Vagina (tissue), 2 donors: ENCODE measurements around the gene NDUFB8.

Source experiments
- CTCF ChIP-seq, 3 experiments: fragments of 450-650 bp in 2 of 3; fragments of 200-600 bp in 1 of 3; sonication (generic) in 1 of 3; IDR thresholded peaks; one replicate each; pipeline ENCODE4 v1.5.1; 2017 to 2019; ENCODE audit warnings: antibody characterized with exemption in 3 of 3, mild to moderate bottlenecking in 2 of 3, moderate library complexity in 2 of 3
- POLR2A ChIP-seq, 2 donors: fragments of 450-650 bp; IDR thresholded peaks; one replicate each; pipeline ENCODE4 v1.6.1; 2017; ENCODE audit warnings: antibody characterized with exemption in 2 of 2, mild to moderate bottlenecking in 2 of 2, moderate library complexity in 2 of 2
- POLR2AphosphoS5 ChIP-seq, 2 donors: sonication (generic); formaldehyde crosslinking; IDR thresholded peaks; one replicate each; pipeline ENCODE4 v1.9.0; 2017; ENCODE audit warnings: antibody characterized with exemption in 2 of 2, mild to moderate bottlenecking in 2 of 2, low read depth in 1 of 2; ENCODE audit not compliant: insufficient read depth in 1 of 2

- TF ChIP-seq POLR2A (IDR thresholded peaks at IDR 0.05), result no peak
- TF ChIP-seq CTCF (IDR thresholded peaks at IDR 0.05), result no peak
- TF ChIP-seq POLR2AphosphoS5 (IDR thresholded peaks at IDR 0.05; ENCODE audit: insufficient read depth in 1 of 2, low read depth in 1 of 2), result no peak
Observed at GRCh38 chr10:100528921-100529474, 673 bp downstream of the NDUFB8 start.
